GM18519 (cell line): ENCODE results near the gene HOXC12.

ENCODE experiments used
- ATAC-seq: cut with Tn5 transposase; IDR thresholded peaks from one replicate; pipeline ENCODE4 v1.9.1; 2021; ENCODE audit warnings: mild to moderate bottlenecking, moderate library complexity; ENCODE audit not compliant: unreplicated experiment, low FRiP score

HOXC12 gene

GRCh38 chr12:53940443-53941014, 14.2 kb upstream of the HOXC12 start:
- no peak for ATAC-seq

GRCh38 chr12:53941187-53941586, 13.5 kb upstream of the HOXC12 start:
- ATAC-seq: no peak

GRCh38 chr12:53941750-53942149, 13.0 kb upstream of the HOXC12 start:
- ATAC-seq: no peak

GRCh38 chr12:53942467-53942997, 12.2 kb upstream of the HOXC12 start:
- no peak for ATAC-seq

- ATAC-seq: no peak
Measured at GRCh38 chr12:53944209-53944608, 10.5 kb upstream of the HOXC12 start.

GRCh38 chr12:53944907-53945847, 9.5 kb upstream of the HOXC12 start:
- no peak for ATAC-seq

- no peak for ATAC-seq
Measured at GRCh38 chr12:53947743-53948142, 7.0 kb upstream of the HOXC12 start.

GRCh38 chr12:53948650-53949593, 5.8 kb upstream of the HOXC12 start:
- no peak for ATAC-seq

GRCh38 chr12:53949631-53950436, 4.9 kb upstream of the HOXC12 start:
- ATAC-seq: no peak

- no peak for ATAC-seq
Measured at GRCh38 chr12:53950437-53950773, 4.3 kb upstream of the HOXC12 start.

GRCh38 chr12:53950789-53951576, 3.7 kb upstream of the HOXC12 start:
- ATAC-seq: no peak

- no peak for ATAC-seq
Measured at GRCh38 chr12:53951577-53952334, 2.9 kb upstream of the HOXC12 start.

GRCh38 chr12:53952335-53952694, 2.4 kb upstream of the HOXC12 start:
- no peak for ATAC-seq

GRCh38 chr12:53952871-53953734, 1.6 kb upstream of the HOXC12 start:
- no peak for ATAC-seq

GRCh38 chr12:53953831-53954693, 641 bp upstream of the HOXC12 start:
- ATAC-seq: no peak

- no peak for ATAC-seq
Measured at GRCh38 chr12:53955036-53955775, 503 bp downstream of the HOXC12 start.
